Measurements from ENCODE around the gene SYT1.
"Not testable (repeated sequence)": the region's sequence is repeated elsewhere in the genome, so short reads cannot be mapped to it uniquely, and the experiment has no call there.

SYT1 gene

GRCh38 chr12:78864403-78864869 lies at the start of gene SYT1:
Gene SYT1, plus strand, starts transcription at chr12:78864774.
- peak; percentile 87 for DNase-seq

- no peak for DNase-seq
Measured at GRCh38 chr12:78818487-78818886, 46.1 kb upstream of the SYT1 start.

DNA sequence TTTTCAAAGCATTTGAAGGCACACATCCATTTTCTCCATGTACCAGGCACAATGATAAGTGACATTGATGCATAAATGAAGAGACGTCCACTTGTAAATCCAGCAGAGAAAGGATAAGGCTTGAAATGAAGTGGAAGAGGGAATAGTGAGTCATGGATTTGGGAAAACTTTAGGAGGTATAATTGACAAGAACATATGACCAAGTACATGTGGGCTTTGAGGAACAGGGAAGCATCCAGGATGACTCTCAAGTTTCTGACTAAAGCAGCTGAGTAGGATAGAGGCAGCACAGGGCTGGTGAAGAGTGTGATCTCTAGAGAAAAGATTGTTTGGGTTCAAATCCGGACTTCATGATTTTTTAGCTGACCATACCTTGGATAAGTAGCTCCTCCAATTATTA lies 43.6 kb upstream of the SYT1 start:
- no peak for DNase-seq

- DNase-seq = no peak
Measured at GRCh38 chr12:78824918-78825317, 39.7 kb upstream of the SYT1 start.

- DNase-seq = no peak
Measured at GRCh38 chr12:78829690-78830089, 34.9 kb upstream of the SYT1 start.

GRCh38 chr12:78835493-78835892 lies 29.1 kb upstream of the SYT1 start:
- DNase-seq = no peak

- not testable (repeated sequence) for DNase-seq
Measured at GRCh38 chr12:78840518-78841019, 24.0 kb upstream of the SYT1 start.

DNA sequence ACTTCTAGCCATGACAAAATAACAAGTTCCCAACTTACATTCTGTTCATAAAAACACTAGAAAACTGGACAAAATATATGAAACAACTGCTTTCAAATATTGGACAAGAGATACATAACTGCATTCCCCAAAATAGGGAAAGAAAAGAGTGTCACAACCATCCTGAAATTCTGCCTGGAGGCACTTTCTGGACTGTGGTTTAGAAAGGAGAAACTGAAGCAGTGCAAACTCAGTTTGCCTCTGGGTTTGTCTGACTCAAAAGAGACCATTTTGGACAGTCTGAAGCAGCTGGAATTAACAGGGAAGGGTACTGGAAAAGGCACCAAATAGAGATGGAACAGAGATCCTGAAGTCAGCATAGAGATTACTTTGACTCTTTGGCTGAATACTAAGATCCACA lies 11.3 kb upstream of the SYT1 start:
- DNase-seq = peak; percentile 2

DNA sequence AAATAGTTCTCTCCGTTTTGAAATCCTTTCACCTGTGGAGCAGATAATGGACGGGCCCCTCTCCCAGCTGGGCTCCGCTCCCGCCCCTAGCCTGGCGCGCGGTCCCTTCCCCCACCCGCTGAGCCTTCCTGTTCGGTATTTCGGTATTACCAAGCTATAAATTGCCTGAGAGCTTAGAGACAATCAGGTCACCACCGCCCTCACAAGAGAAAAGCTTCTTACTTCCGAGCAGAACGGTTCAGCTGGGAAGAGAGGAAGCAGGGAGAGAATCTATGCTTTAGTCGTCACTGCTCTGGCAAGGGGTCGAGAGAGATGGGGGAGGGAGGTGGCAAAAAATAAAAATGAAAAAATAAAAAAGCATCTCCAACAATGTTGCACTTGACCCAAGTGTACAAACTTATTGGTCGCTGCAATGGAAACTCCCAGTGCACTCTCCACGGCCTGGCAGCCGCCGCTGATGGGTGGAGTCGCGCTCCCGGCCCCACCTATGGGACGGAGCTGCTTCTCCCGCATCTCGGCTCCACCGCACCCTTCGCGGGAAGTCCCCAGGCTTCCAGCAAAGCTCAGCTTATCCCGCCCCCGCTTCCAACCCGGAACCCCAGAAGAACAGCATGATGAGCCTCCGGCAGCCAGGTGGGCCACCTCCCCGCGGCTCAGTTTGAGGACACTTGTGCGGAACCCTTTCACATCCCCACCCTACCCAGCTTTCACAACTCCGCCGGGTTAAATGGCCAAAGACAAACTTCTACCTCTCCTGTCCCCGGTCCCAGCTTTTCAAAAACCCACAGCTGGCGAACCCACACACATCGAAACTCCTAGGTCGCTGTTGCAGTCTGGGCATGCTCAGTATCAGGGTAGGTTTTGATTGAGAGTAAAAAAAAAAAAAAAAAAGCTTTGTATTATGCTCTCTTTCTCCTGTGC lies 832 bp upstream of the SYT1 start:
- peak; percentile 56 for DNase-seq

GRCh38 chr12:78864870-78865463 lies 393 bp downstream of the SYT1 start:
- DNase-seq = peak; percentile 8

DNA sequence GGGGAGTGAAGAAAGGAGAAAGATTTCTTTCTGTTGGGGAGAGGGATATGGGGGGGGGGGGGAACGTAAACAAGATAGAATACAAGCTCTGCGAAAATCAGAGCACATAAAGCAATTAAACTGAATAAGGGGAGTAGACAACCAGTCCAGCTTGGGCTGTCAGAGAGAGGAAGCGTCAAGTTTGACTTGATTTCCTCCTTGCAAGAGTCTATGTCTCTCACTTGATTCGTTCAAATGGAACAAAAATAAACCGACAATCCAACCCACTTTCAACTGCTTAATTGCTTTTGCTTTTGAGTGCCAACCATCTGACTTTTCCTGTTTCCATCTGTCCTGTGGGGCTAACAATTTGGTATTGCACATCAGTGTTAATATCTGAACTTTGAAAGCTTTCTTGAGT lies 942 bp downstream of the SYT1 start:
- DNase-seq = no peak

DNA sequence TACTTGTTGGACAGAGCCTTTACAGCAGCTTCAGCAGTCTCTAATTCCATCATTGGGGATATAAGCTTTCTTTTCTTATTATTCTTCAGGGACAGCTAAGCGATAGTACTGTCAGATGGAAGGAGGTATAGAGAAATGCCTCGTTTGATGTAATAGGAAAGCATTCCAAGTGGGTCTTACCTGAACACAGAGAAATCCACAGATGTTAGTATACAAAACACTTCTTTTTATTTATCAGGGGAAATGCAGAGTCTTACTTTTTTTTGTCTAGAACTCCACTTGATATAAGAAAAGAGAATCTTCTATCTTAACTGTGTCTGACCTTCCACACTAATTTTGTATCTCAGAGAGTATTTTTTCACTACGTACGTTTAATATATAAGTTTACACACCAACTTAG lies 1.9 kb downstream of the SYT1 start:
- DNase-seq = no peak

- DNase-seq = no peak
Measured at GRCh38 chr12:78870539-78870938, 6.0 kb downstream of the SYT1 start.

GRCh38 chr12:78871566-78871965 lies 7.0 kb downstream of the SYT1 start:
- DNase-seq = no peak

DNA sequence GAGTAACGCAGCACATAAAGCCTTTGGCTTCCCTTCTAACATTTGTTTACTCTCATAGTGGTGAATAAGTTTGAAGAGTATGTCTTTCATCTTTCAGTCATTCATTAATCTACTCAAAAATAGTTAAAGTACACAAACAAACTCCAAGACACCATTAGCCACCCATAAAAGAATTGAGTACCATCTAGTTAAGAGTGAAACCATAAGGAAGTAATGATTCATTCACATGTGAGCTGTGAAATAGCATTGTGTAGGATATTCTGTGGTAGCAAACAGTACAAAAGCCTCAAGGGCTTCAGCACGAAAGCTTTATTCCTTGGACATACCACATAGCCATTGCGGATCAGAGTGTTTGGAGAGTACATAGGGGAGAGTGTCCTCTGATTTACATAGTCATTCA lies 13.9 kb downstream of the SYT1 start:
- no peak for DNase-seq

DNA sequence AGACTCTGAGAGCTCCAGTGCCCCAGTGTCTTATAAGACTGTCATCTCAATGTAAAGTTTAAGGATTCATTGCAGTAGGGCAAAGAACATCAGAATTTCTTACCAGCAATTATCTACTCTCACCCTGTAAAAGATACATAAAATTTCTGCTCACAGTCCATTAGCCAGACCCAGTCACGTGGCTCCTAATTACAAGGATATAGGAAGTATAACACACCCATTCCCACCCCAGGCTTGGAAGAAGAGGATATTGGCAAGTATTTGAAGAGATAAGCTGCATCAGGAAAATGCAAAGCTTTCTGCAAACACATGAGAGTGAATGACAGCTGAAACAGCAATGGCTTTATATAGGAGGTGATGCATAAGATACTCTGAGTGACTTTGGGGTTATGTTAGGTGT lies 14.3 kb downstream of the SYT1 start:
- no peak for DNase-seq

DNA sequence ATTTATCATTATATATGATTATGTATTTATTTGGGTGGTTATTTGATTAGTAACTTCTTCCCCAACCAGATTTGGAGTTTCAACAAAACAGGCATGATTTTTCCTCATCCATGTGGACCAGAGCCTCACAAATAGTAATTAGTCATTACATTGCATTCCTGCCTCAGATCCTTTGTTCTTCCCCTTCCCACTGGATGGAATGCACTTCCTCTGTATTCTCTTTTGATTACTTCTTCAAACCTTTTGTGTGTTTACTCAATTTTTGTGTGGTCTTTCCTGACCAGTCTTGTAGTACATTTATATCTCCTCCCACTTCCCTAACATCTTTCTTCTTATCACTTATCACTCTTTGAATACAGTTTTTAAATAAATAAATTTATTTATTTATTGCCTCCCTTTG lies 15.5 kb downstream of the SYT1 start:
- DNase-seq = peak; percentile 41

GRCh38 chr12:78881685-78882084 lies 17.1 kb downstream of the SYT1 start:
- peak; percentile 45 for DNase-seq

- no peak for DNase-seq
Measured at GRCh38 chr12:78885466-78885865, 20.9 kb downstream of the SYT1 start.

DNA sequence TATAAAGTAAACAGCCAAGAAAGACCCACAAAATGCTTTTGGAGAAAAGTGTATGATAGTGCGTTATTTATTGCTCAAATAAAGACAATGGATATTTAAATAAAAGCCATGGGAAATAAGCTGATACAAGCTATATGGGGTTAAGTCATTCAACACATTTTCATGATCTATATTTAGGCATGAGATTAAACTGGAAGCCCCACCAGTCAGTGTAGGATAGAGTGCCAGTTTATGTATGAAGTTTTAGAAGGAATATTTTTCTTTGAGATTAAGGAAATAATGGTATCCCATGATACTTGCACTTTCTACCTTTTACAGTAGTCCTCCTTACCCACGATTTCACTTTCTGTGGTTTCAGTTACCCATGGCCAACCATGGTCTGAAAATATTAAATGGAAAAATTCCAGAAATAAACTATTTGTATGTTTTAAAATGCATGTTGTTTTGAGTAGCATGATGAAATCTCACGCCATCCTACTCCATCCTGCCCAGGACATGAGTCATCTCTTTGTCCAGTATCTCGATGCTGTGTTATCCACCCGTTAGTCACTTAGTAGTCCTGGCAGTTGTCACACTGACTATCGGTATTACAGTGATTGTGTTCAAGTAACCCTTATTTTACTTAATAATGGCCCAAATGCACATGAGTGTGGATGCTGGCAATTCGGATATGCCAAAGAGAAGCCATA lies 22.3 kb downstream of the SYT1 start:
- peak; percentile 75 for DNase-seq

DNA sequence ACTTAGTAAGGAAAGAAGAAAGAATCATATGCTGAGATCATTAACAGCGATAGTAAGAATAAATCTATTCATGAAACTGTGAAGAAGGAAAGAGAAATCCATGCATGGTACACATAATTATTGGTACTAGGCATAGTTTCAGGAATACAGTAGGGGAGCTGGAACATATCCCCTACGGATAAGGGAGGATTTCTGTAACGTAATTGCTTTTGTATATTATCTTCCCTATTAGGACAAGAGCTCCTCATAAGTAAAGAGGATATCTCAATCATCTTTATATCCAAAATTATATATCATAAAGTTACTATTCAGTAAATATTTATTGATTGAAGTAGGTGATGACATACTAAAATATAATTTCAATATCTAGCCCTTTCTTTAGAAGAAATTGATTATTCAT lies 22.9 kb downstream of the SYT1 start:
- DNase-seq = no peak

DNA sequence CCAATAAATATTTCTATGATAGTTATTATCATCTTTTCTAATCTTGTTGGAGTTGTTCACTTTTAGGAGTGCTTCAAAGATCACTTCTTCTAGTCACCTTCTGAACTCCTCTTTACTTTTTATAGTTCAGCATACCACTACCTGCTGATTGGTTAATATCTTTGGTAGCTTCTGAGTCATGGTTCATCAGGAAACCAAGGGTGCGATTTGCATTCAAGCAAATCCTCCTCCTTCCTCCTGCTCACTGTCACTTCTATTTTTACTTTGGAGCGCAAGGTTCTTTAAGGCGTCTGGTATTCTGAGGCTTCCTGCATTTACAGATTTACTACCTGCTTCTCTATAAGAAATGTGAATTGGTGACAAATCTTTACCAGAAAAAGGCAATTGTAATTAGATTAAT lies 24.0 kb downstream of the SYT1 start:
- DNase-seq = no peak

DNA sequence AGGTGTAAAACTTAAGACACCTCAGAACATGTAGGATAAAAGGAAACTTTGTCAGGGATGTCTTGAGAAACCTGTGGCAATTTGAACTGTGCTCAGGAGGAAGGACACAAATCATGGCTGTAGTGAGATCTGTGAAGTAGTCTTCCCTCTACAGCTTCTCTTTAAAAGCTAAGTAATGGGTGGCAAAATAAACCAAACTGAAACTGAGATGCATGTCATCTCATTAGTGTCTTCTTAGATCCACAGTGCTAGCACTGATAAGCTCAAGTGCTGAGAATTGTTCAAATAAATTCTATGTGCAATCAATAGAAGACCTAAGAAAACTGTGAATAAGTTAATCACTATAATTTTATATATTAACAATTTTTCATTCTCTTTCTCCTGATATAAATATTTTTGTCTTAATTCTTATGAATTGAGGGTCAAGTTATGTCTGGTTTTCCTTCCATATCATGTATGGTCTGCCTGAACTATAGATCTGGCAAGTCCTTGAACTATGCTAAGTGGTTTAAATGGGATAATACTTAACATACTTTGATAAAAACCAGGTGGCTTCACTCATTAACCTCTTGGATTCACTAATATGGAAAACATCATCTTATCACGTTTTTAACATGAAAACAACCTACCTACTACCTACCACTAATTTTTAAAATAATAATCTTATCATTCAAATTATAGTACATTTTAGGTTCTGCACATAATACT lies 27.2 kb downstream of the SYT1 start:
- no peak for DNase-seq

Measured in EL (cell line).